Fibroblast of pulmonary artery (primary cell): ENCODE data around the gene ROBO1.

Experiments
- DNase-seq: peaks from one replicate; pipeline ENCODE4 v3.0.0-alpha.2; 2010; ENCODE audit warnings: low read depth
- H3K4me3 ChIP-seq: replicated peaks from 2 replicates; pipeline ENCODE4 v1.5.1; 2011; ENCODE audit warnings: low read depth, mild to moderate bottlenecking, control low read depth, low read length, moderate library complexity
- CTCF ChIP-seq: IDR thresholded peaks from 2 replicates; pipeline ENCODE4 v1.5.1; 2011; ENCODE audit warnings: mild to moderate bottlenecking, control low read depth, low read length, inconsistent platforms; ENCODE audit errors: missing control alignments

The ROBO1 gene

GRCh38 chr3:78977073-78977472 is 790.7 kb downstream of the ROBO1 start:
- no peak overlapping the region for H3K4me3 ChIP-seq
- DNase-seq = no peak
- no peak for TF ChIP-seq CTCF

- no peak overlapping the region for H3K4me3 ChIP-seq
- TF ChIP-seq CTCF = no peak
- no peak for DNase-seq
Observed at GRCh38 chr3:78976200-78976599, 791.6 kb downstream of the ROBO1 start.

GRCh38 chr3:78974181-78974790 is 793.5 kb downstream of the ROBO1 start:
- peak; percentile 47 for DNase-seq
- no peak for TF ChIP-seq CTCF
- H3K4me3 ChIP-seq = no peak overlapping the region

- DNase-seq = no peak
- H3K4me3 ChIP-seq = no peak overlapping the region
- TF ChIP-seq CTCF = no peak
Observed at GRCh38 chr3:78972617-78973301, 795.0 kb downstream of the ROBO1 start.

GRCh38 chr3:78970656-78971055 is 797.1 kb downstream of the ROBO1 start:
- TF ChIP-seq CTCF = no peak
- no peak overlapping the region for H3K4me3 ChIP-seq
- DNase-seq = no peak

- TF ChIP-seq CTCF = no peak
- no peak overlapping the region for H3K4me3 ChIP-seq
- peak; percentile 80 for DNase-seq
Observed at GRCh38 chr3:78969483-78969882, 798.3 kb downstream of the ROBO1 start.

- DNase-seq = no peak
- H3K4me3 ChIP-seq = no peak overlapping the region
- no peak for TF ChIP-seq CTCF
Observed at GRCh38 chr3:78967061-78967460, 800.7 kb downstream of the ROBO1 start.
